Measurements from ENCODE around the gene SLU7. TPM values are rescaled to one million over a fixed set of nuclear protein-coding genes. Genes with fewer than 3 reads are reported as not detected.

SLU7 gene
- total RNA-seq, 4 donors from 2014 or later: 26.6 to 90.0 (median 52.4) TPM

Other genes with a start within 250 kb of the SLU7 start
- under 1 TPM in 2 of 4 donors, not detected in 2; 0.59 to 0.76 TPM for gene FABP6, start 189.6 kb downstream of the SLU7 start, total RNA-seq
- gene CCNJL, start 106.5 kb downstream of the SLU7 start, total RNA-seq: 1 to 10 TPM in 2 of 4 donors, under 1 TPM in 1, not detected in 1; under 0.01 to 5.8 (median 2.6) TPM
- gene C1QTNF2, start 48.5 kb downstream of the SLU7 start, total RNA-seq: 10 to 100 TPM in 1 of 4 donors, 1 to 10 TPM in 2, under 1 TPM in 1; 0.59 to 16.5 (median 3.0) TPM
- gene FAM200C, start 19.0 kb downstream of the SLU7 start, total RNA-seq: 10 to 100 TPM in 3 of 4 donors, 1 to 10 TPM in 1; 6.1 to 34.1 (median 18.4) TPM
- 10 to 100 TPM in 2 of 4 donors, 1 to 10 TPM in 1, not detected in 1; 2.4 to 40.0 (median 10.6) TPM for gene PTTG1, start 2.8 kb upstream of the SLU7 start, total RNA-seq